Raji (cell line): Measurements from ENCODE around the gene TCP11L2.

Experiments
- POLR2A ChIP-seq: IDR thresholded peaks from 2 replicates; pipeline ENCODE4 v1.6.1; 2011; ENCODE audit warnings: low read depth, low read length, control low read depth; ENCODE audit not compliant: insufficient read depth

TCP11L2 gene

GRCh38 chr12:106296179-106296877, 6.2 kb upstream of the TCP11L2 start:
- TF ChIP-seq POLR2A: no peak

- TF ChIP-seq POLR2A: no peak
Observed at GRCh38 chr12:106297075-106297474, 5.5 kb upstream of the TCP11L2 start.

GRCh38 chr12:106297681-106298080, 4.9 kb upstream of the TCP11L2 start:
- no peak for TF ChIP-seq POLR2A

GRCh38 chr12:106299202-106299774, 3.2 kb upstream of the TCP11L2 start:
- no peak for TF ChIP-seq POLR2A

- TF ChIP-seq POLR2A: no peak
Observed at GRCh38 chr12:106300761-106301160, 1.8 kb upstream of the TCP11L2 start.

- TF ChIP-seq POLR2A: no peak
Observed at GRCh38 chr12:106301241-106301610, 1.3 kb upstream of the TCP11L2 start.

GRCh38 chr12:106301611-106302321, 767 bp upstream of the TCP11L2 start:
- peak; percentile 50 for TF ChIP-seq POLR2A

GRCh38 chr12:106303202-106303820, 778 bp downstream of the TCP11L2 start:
- no peak for TF ChIP-seq POLR2A

GRCh38 chr12:106304001-106304421, 1.5 kb downstream of the TCP11L2 start:
- TF ChIP-seq POLR2A: no peak

- TF ChIP-seq POLR2A: no peak
Observed at GRCh38 chr12:106304797-106305196, 2.3 kb downstream of the TCP11L2 start.

GRCh38 chr12:106305376-106305775, 2.8 kb downstream of the TCP11L2 start:
- no peak for TF ChIP-seq POLR2A

- TF ChIP-seq POLR2A: no peak
Observed at GRCh38 chr12:106307181-106307580, 4.6 kb downstream of the TCP11L2 start.

GRCh38 chr12:106308121-106308520, 5.6 kb downstream of the TCP11L2 start:
- no peak for TF ChIP-seq POLR2A

GRCh38 chr12:106308611-106309010, 6.1 kb downstream of the TCP11L2 start:
- TF ChIP-seq POLR2A: no peak

- TF ChIP-seq POLR2A: no peak
Observed at GRCh38 chr12:106309671-106310505, 7.4 kb downstream of the TCP11L2 start.
